Ammon's horn (tissue), 1 donor: ENCODE results near the gene PSMD10.

ENCODE experiments used
- DNase-seq: peaks from one replicate; pipeline ENCODE4 v3.0.0-alpha.2; 2016; ENCODE audit warnings: low spot score

PSMD10 gene, protein sequence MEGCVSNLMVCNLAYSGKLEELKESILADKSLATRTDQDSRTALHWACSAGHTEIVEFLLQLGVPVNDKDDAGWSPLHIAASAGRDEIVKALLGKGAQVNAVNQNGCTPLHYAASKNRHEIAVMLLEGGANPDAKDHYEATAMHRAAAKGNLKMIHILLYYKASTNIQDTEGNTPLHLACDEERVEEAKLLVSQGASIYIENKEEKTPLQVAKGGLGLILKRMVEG

DNA sequence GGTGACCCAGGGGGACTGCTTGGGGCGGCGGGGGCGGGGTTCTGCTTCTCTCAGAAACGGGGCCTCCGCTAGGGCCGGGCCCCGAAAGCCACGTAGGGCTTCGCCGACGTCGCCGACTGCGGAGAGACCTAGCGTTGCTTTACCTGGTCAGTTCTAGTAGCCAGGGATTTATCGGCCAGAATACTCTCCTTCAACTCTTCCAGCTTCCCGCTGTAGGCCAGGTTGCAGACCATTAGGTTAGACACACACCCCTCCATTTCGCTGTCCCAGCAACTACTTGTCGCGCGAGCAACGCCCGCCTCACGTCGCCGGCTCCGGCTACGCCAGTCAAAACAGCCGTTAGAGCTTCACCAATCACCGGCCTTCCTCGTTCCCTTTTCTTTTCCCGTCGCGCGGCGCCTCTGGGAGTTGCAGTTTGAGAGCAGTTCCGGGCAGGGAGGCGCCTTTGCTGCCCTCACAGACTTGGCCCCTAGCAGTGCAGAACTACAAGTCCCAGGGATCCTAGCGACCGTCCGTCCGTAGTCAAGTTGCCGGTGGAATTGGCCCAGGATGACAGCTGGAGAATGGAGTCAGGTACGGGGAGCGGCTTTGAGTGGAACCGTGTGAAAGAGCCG is at the start of gene PSMD10, which contains the start of gene ATG4A:
PSMD10 (minus strand) TSS at position 279 of the 614 bp plus-strand sequence; CDS start at position 257, 22 bp downstream.
ATG4A (plus strand) TSS at position 515 of the 614 bp plus-strand sequence; CDS start at position 564, 49 bp downstream.
- peak; percentile 97 for DNase-seq

DNA sequence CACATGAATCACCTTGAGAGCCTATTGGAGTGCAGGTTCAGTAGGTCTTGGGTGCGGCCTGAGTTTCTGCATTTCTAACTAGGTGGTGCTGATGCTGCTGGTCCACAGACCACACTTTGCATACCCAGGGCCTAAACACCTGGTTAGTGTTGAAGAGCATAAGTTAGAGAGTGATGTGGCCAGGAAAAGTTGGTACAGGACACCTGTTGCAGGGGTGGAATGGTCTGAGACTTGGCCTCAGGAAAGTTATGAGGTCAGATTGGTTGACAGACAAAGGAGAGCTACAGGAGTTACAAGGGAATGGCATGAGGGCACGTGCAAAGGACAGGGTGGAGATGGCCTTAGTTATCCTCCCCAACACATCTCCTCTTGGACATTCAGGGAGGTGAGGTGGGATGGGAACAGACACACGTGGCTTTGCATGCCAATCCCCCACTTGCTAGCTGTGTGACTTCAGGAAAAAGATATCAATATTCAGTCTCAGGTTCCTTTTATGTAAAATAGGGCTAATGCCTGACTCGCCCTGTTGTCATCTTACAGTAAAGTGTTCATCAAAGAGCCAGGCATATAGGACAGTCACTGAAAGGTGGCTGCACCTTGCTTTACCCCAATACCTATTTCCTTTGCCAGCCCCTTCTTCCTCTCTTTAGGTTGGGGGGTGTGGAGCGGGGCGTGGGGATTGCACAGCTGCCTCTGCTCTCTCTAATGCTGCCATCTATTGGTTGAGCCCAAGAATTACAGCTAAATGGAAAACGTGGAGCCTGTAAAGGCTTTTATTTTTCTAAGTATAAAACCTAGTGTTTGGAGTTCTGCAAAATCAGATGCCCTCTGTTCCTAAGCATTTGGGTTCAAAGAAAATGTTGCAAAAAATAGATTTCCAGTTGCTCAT is 47.7 kb upstream of the PSMD10 start:
- DNase-seq = no peak

DNA sequence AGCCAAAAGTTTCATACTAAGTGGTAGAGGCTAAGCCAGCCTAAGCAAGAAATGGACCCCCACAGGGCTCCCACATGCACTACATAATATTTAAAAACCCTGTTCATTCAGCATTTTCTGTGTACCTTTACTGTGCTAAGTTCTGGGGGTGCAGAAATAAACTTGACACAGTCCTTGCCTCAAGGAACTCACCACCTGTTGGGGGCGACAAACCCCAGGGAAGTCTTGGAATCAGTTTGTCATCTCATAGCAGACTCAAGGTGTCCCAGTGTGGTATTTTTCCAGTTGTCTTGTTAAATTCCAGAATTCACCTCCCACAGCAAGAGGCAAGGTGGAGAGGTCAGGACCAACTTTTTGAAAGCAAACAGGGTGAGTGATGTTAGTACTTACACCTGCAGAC is 43.4 kb upstream of the PSMD10 start:
- no peak for DNase-seq

DNA sequence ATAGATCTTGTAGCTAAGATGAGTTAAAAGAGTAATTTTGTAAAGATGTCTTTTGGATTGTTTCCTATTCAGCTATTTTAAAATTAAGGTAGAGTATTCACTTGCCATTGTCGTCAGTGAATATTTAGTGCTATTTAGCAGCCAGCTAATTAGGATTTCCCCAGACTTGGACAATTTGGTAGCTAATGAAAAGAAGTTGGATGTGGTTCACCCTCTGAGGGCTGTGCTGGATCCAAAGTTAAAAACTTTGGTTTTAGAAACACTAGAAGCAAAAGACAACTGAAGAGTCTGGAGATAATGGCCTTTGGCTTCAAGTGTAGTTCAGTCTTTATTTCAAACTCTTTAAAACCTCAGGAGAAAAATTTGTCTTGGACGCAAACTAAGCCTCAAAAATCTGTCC is 41.5 kb upstream of the PSMD10 start:
- DNase-seq = no peak

DNA sequence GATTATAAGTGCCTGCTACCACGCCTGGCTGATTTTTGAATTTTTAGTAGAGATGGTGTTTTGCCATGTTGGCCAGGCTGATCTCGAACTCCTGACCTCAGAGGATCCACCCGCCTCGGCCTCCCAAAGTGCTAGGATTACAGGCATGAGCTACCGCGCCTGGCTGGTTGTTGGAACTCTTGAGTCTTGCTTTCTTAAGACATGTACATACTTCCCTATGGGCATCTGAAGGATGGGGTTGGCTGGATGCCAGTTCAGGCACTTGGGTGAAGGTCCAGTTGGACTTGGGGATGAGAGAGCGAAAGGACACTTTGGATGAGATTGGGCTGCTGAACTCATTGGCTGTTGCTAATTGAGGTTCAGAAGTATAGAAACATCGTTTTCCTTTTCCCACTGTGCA is 40.7 kb upstream of the PSMD10 start:
- DNase-seq = no peak

DNA sequence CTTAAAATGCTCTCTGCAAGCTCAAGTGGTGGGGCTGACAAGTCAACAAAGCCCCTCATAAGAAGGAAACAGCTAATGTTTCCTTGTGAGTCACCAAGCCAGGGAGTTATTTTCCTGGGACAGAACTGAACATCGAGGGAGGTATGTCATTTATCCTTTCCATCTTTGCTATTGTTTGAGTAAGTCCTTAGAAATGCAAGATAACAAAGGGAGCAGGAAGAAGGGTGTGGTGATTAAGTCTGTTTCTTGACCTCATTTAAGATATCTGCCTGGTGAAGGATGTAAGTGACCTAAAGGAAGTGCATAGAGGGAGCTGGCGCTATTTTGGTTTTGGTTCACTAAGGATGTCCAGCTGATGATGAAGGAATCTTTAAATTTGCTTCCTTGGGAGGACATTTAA is 40.1 kb upstream of the PSMD10 start:
- no peak for DNase-seq

DNA sequence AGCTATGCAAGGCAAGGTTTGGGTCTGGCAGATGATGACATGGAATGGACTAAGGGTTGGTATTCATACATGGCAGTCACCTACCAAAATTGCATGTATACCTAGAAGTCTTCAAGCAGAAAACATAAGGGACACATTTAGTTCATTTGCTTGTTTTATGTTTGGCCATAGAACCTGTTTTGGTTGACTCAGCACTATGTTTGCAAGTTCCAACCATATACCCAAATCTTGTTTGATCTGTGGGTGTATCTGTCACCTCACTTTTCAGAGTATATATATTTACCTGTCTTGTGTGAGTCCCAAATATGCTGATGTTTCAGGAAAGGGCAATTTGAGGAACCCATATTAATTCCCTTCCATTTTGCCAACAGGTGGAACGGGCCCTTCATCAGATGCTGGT is 39.5 kb upstream of the PSMD10 start:
- no peak for DNase-seq

DNA sequence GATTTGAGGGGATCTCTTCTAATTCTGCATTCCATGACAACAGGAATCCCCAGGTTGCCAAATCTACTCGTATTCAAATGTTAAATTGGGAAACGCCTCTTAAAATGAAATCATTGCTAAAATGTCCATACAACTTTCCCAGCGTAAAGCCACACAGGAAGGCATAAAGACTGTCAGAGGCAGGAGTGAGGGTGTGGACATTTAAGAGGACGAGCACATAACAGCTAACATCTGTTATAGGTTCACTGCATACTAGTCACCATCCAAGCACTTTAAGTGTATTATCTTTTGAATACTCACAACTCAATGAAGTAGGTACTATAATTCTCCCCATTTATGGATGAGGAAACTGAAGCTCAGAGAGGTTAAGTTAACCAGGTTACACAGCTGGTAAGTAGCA is 35.8 kb upstream of the PSMD10 start:
- no peak for DNase-seq

DNA sequence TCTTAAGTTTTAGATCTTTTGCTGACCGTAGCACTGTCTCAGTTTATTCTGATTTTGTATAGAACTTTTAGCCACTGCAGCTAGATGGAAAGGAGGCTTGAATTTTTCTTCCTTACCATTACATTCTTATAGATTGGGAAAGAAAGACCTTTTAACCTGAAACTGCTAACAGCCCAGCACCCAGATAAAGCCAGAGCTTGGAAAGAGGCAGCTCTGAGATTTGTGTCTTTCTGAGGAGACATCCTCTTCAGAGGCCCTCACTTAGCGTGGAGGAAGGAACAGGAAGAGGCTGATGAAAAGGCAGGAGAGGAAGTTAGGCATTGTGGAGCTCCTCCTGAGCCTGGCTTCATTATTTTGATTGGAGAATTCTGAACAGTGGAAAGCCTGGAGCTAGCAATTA is 35.3 kb upstream of the PSMD10 start:
- no peak for DNase-seq

DNA sequence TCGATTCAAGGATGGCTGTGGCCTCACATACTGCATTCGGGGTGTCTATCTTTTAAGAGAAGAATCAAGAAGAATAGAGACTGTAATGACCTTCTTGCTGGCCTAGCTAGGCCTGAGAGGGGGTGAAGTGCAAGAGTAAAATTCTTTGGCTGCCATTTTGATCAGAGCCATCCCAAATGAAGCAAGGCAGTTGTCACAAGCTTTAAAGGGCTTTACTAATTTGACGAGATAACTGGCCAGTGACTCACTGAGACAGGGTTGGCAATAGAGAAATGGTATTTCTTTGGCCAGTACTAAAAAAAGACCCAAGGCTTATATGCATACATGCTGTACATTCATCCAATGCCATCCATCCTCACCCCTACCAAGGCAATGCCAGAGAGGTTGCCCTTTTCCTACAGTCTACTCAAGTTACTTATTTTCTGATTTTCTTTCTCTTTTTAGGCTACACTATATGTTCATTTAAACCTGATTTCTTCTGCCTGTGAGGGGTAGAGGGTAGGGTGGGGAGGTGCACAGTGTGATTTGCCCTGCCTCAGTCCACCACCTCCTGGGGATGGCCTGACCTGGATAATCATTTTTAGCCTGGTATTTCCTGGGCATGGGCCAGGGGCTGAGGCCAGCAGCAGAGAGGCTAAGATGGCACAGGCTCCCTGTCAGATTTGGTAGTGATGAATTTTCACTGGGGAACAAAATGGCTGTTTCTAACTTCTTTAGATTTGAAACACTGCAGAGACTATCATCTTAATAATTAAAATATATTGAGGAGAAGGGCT is 32.4 kb upstream of the PSMD10 start:
- no peak for DNase-seq

DNA sequence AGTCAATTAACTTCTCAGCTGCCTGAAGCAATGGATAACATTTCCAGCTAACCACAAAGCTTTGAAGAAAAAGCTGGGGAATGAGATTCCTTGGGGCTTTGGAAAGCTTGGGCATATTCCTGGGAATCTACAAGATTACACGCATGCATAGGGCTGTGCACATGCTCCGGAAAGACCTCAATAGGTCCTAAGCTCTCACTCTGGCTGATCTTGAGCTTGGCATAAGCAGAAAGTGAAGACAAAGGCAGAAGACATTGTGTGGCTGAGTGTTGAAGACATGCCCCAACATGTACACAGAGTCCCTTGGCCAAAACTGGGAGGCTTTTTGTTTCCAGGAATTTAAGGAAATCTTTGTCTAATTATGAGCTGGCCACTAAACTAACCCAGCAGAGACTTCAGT is 31.4 kb upstream of the PSMD10 start:
- DNase-seq = no peak

DNA sequence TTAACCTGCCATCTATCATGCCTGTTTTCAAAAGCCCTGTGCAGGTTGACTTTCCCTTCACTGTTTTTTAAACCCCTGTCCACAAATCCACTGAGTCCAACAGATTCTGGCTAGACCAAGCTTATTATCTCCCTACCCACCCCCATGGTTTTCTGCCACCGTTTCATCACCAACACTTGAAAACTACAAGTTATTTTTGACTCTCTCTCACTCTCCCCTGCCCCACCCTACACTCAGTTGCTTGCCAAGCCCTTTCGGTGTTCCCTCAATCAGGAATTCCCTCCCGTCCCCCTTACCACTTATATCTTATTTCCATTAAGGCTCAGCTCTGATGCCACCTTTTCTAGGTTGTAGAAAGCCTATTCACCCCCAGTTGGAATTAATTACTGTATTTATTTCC is 29.9 kb upstream of the PSMD10 start:
- no peak for DNase-seq

DNA sequence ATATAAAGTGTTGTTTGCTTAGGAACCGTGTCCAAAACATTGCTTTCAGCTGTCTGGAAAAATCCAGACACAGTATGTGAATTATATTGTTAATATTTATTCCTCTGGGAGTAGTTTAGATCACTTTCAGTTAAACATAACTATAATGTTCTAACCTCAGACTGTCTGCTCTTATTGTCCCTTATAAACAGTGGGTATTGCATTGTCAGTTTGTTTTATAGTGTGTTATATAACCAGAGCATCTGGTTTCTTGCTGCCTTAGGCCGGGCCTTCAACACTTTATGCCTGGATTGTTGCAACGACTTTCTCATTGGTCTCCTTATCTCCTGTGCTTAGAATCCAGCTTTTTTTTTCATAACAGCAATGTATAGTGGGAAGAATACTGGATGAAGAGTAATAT is 26.6 kb upstream of the PSMD10 start:
- no peak for DNase-seq

DNA sequence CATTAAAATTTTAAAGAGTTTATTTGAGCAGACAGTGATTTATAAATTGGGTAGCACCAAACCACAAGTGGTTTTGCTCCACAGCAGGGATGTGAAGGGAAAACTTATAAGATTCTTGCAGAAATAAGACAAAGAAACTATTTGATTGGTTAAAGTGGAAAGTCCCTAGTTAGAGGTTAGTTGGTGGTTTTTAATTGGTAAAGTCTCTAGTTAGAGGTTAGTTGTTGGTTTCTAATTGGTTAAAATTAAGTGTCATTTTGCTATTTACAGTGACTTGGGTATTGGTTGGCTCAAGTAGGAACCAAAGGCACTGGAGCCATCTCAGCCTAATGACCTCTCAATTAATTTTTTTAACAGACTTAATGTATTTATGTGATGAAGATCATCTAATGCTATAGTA is 23.2 kb upstream of the PSMD10 start:
- DNase-seq = no peak

DNA sequence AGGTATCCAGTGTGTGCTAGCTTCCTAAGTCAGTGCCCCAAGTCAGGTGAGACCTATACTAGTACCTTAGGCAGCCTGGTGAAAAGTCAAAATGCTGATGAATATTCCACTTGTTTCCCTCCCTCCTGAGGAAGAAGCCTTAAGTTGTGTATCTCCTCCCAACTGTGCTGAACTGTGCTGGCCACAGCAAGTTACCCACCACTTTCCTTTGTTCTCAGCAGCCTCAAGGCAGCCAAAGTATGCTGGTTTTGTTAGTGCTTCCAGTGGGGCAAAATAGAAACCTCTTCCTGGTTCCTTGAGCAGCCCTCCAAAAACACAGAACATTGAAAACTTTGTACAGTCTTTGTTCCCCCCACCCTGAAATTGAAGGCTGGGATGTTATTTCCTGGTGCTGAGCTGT is 14.1 kb upstream of the PSMD10 start:
- DNase-seq = no peak

DNA sequence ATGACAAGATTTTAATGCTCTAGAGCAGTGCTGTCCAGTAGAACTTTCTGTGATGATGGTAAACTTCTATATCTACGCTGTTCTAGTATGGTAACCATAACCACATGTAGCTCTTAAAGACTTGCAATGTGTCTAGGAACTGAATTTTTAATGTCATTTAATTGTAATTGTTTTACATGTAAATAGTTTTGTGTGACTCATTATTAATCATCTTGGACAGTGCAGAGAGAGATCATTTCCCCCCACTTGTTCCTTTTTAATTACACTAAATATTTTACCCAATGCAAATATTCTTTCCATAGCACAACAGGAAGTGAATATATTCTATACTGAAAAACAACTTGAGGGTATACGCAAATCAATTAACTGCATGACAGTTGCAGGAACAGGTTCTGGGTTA is 6.0 kb upstream of the PSMD10 start:
- DNase-seq = no peak

DNA sequence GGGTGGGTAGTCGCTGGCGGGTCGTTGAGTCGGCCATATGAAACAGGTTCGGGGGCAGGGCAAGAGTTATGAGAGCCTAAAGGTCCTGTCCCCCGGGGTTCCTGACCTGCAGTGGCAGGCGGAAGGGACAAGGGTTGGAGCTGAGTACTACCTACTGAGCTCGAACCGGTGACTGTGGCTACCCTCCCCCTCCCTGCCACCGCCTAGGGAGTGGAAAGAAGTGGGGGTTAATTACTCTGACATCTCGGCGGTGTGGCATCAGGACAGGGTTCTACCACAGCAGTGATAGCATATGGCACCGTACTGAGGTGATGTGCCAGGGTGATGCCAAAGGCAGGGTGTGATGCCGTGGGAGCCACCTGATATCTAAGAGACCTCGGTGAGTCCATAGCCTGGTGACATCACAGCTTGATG is 543 bp upstream of the PSMD10 start:
- DNase-seq = no peak

DNA sequence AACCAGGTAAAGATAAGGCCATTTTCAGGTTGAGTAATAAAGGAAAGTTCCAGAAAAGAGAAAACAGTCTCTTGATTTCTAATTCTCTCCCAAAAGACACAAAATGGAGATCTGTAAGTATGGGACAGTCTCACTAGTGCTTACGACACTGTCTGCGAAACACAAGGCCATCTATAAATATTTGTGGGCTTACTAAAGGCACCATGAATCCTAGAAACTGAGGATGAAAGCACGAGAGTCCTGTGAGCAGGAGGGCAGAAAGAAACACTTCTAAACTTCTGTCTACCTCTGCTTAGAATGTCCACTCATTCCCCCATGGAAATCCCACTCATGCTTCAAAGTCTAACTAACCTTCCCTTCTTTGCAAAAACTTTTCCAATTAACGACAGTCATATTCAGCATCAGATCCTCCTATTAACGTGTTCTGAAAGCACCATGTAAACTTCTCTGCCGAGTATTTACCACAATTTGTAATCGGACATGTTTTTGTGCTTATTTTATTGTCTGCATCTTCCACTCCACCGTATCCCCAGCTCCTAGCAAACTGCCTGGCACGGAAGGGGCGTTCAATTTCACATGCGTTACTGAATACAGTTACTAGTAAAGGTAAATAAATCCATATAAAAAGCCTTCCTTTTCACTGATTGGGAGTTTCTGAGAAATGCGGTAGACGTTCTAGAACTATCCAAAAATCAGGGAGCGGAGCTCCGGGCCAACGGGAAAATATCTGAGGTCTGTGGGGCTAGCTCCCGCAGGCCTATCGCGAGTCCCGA is 665 bp downstream of the PSMD10 start:
- DNase-seq = peak; percentile 1

DNA sequence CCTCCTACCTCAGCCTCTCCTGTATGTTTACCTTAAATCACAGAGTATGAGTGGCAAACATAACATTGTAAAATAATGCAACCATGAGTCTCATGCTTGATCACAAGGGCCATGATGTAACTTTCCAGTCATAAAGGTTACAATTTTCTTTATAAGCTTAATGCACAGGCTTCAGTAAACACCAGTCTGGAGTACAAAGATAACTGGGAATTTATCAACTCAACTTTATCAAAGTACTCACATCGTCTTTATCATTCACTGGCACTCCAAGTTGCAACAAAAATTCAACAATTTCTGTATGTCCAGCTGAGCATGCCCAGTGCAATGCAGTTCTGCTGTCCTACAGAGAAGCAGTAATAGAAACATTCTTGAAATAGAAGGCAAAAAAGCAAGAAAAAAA is 2.8 kb downstream of the PSMD10 start:
- DNase-seq = no peak

DNA sequence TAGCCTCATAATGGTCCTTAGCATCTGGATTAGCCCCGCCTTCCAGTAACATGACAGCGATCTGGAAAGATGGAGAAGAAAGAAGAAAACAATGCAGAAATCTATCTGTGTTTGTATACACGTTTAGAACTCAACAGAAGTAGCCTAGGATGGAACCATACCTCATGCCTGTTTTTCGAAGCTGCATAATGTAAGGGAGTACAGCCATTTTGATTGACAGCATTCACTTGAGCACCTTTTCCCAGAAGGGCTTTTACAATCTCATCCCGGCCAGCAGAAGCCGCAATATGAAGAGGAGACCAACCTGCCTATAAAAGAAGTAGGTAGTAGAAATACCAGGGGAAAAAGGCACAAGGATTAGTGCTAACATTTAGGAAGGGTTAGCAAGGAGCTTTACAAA is 3.5 kb downstream of the PSMD10 start:
- DNase-seq = no peak

DNA sequence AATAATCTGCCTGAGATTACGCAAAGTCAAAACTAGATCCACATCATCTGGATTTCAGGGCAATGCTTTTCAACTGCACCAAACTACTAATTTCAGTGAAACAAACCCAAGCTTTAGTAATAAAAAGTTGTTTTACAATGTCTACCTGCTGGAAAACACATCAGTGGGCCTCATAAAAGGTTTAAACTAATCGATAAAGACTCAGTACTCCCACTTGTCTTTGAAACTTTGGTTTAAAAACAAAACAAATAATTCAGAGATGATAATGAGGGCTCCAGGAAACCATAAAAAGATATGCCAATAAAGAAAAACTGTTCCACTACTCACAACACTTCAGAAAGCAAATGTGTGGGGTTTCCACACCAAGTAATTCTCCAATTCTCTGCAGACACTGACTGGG is 10.2 kb downstream of the PSMD10 start:
- no peak for DNase-seq

DNA sequence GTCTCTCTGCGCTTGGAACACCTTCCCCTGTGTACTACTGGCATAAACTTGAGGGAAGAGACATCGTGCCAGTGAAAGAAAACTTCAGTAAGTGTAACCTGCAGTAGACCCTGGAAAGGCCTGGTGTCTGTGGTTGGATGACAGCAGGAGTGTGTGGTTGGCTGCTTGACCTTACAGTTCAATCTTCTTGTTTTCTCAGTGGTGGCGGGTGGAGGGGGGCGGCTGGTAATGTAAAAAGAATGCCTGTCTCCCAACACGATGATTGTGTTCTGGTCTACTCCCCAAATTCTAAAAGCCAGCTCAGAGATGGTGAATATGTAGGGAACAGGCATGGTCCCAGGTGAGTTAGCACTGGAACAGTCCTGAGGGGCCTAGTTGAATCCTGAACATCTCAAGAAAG is 18.6 kb downstream of the PSMD10 start:
- no peak for DNase-seq
